GM21360 (cell line): ENCODE data around the gene KANSL1.
"Not testable (repeated sequence)": the region's sequence is repeated elsewhere in the genome, so short reads cannot be mapped to it uniquely, and the experiment has no call there.

Experiments used
- ATAC-seq: cut with Tn5 transposase; IDR thresholded peaks from one replicate; pipeline ENCODE4 v1.9.1; 2021; ENCODE audit warnings: mild to moderate bottlenecking, moderate library complexity; ENCODE audit not compliant: unreplicated experiment

Gene KANSL1

GRCh38 chr17:46026166-46027047 is 166.8 kb downstream of the KANSL1 start:
- no peak for ATAC-seq

GRCh38 chr17:46025510-46026165 is 167.6 kb downstream of the KANSL1 start:
- ATAC-seq, result no peak

- no peak for ATAC-seq
These were observed 168.2 kb downstream of the KANSL1 start for GRCh38 chr17:46025060-46025459.

- no peak for ATAC-seq
These were observed 168.6 kb downstream of the KANSL1 start for GRCh38 chr17:46024590-46024989.

- no peak for ATAC-seq
These were observed 169.3 kb downstream of the KANSL1 start for GRCh38 chr17:46023783-46024388.

- not testable (repeated sequence) for ATAC-seq
These were observed 169.9 kb downstream of the KANSL1 start for GRCh38 chr17:46023366-46023765.

GRCh38 chr17:46020998-46021397 is 172.2 kb downstream of the KANSL1 start:
- ATAC-seq, result no peak

- ATAC-seq, result no peak
These were observed 173.0 kb downstream of the KANSL1 start for GRCh38 chr17:46020023-46020761.

GRCh38 chr17:46019408-46019925 is 173.8 kb downstream of the KANSL1 start:
- ATAC-seq, result not testable (repeated sequence)

GRCh38 chr17:46013502-46014165 is 179.6 kb downstream of the KANSL1 start:
- no peak for ATAC-seq

GRCh38 chr17:46013127-46013501 is 180.1 kb downstream of the KANSL1 start:
- no peak for ATAC-seq

- ATAC-seq, result no peak
These were observed 180.6 kb downstream of the KANSL1 start for GRCh38 chr17:46012506-46013079.

GRCh38 chr17:46011711-46012505 is 181.3 kb downstream of the KANSL1 start:
- ATAC-seq, result no peak

GRCh38 chr17:46010597-46011186 is 182.5 kb downstream of the KANSL1 start:
- ATAC-seq, result no peak

GRCh38 chr17:46009681-46010596 is 183.3 kb downstream of the KANSL1 start:
- ATAC-seq, result no peak

GRCh38 chr17:46008591-46008990 is 184.6 kb downstream of the KANSL1 start:
- no peak for ATAC-seq

GRCh38 chr17:46007461-46007965 is 185.7 kb downstream of the KANSL1 start:
- no peak for ATAC-seq

- not testable (repeated sequence) for ATAC-seq
These were observed 187.1 kb downstream of the KANSL1 start for GRCh38 chr17:46006082-46006481.
